Measurements from ENCODE around the gene MBOAT1. TPM values are rescaled to one million over a fixed set of nuclear protein-coding genes. Genes with fewer than 3 reads are reported as not detected.

MBOAT1 gene
- polyA plus RNA-seq, 1 donor from 2014 or later = not detected

DNA sequence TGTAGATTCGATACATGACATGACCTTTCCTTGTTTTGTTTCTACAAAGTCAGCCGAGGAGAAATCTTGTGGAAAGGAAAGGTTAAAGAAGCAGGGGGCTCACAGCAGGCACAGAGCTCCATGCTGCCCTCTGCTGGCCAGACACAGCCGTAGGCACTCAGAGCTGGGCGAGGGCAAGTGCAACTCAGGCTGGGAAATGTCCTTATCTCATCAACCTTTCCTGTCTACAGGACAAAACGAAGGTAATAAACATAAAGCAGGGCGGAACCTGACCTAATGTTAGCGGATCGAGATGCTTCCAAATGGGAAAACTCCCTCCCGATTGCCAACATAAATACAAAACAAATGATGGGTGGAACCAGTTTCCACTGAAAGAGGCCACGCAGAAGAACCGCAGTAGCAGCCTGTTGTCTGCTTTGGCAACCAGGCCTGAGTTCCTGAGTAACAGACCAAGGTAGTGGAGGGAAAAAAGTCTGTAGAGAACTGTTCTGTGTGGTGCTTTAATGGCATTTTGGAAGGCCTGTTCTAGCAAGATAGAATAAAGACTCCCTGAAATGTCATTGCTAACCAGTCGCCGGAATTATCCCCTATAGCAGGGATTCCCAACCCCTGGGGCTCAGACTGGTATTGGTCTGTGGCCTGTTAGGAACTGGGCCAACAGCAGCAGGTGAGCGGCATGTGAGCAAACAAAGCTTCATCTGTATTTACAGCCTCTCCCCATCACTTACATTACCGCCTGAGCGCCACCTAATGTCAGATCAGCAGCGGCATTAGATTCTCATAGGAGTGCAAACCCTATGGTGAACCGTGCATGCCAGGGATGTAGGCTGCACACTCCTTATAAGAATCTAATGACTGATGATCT lies 85.2 kb downstream of the MBOAT1 start:
- Histone ChIP-seq H3K79me2 (replicated peaks; ENCODE audit: insufficient read depth, low read length) (no peaks in the 10 kb centered on the region), H3K4me2 (ENCODE audit: low read length) (no peak overlapping the region), H3K9ac (ENCODE audit: low read length) (no peak overlapping the region), H3K36me3 (ENCODE audit: insufficient read depth, low read length) (no peaks in the 10 kb centered on the region), H3K27ac (ENCODE audit: low read length) (no peak overlapping the region), H3K27me3 (ENCODE audit: insufficient read depth, low read depth, low read length) (no peaks in the 10 kb centered on the region), H3K9me2 (ENCODE audit: insufficient read depth, low read length) (no peaks in the 10 kb centered on the region), H2AFZ (ENCODE audit: low read depth, low read length) (no peak overlapping the region), H3F3A (ENCODE audit: insufficient read depth, low read length, poor library complexity, severe bottlenecking) (no peaks in the 10 kb centered on the region), H3K9me3 (ENCODE audit: low read length) (no peaks in the 10 kb centered on the region), H4K20me1 (ENCODE audit: insufficient read depth) (no peaks in the 10 kb centered on the region), H3K4me3 (ENCODE audit: low read length) (no peak overlapping the region)
- no peak for TF ChIP-seq EP300 (conservative IDR thresholded peaks at IDR 0.05; ENCODE audit: poor library complexity, severe bottlenecking)
- no peak for TF ChIP-seq MXI1 (conservative IDR thresholded peaks at IDR 0.05; ENCODE audit: poor library complexity, severe bottlenecking)
- TF ChIP-seq TAF1 (IDR thresholded peaks at IDR 0.05; ENCODE audit: low read depth) = no peak
- TF ChIP-seq POLR2AphosphoS5 (IDR thresholded peaks at IDR 0.05) = no peak
- TF ChIP-seq EZH2 (IDR thresholded peaks at IDR 0.05; ENCODE audit: borderline replicate concordance, insufficient read depth, low read length, poor library complexity, severe bottlenecking) = no peak
- peak; percentile 27 for TF ChIP-seq RAD21 (conservative IDR thresholded peaks at IDR 0.05)
- TF ChIP-seq, protein P1, sequence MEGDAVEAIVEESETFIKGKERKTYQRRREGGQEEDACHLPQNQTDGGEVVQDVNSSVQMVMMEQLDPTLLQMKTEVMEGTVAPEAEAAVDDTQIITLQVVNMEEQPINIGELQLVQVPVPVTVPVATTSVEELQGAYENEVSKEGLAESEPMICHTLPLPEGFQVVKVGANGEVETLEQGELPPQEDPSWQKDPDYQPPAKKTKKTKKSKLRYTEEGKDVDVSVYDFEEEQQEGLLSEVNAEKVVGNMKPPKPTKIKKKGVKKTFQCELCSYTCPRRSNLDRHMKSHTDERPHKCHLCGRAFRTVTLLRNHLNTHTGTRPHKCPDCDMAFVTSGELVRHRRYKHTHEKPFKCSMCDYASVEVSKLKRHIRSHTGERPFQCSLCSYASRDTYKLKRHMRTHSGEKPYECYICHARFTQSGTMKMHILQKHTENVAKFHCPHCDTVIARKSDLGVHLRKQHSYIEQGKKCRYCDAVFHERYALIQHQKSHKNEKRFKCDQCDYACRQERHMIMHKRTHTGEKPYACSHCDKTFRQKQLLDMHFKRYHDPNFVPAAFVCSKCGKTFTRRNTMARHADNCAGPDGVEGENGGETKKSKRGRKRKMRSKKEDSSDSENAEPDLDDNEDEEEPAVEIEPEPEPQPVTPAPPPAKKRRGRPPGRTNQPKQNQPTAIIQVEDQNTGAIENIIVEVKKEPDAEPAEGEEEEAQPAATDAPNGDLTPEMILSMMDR (IDR thresholded peaks at IDR 0.05; ENCODE audit: poor library complexity, severe bottlenecking) = peak; percentile 47

DNA sequence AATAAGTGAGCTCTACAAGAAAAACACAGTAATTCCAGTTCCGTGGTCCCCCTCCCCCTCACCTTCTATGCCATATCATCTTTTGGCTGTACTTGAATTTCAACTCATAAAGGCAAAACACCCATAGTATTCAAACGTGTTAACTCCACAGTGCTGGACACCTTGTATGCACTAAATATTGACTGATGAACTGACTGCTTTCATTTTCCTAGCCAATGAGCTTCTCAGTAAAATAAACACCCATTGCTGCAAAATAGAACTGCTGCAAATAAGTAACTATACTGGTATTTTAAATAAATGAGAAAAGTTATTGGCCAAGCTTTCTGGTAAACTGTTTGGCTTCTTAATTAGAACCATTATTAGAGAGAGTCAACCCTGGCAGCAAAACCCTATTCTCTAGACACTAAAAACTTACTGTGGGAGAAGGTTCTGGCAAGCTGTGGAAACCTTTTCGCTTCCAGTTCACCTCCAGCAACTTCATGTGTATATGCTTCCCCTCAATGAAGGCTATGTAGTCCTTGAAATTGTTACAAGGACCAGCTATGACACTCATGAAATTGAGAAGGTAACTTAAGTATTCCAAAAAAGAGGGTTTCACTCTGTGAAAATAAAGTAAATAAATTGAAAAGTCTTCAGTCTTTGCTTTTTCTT lies 86.0 kb downstream of the MBOAT1 start:
- no peaks in the 10 kb centered on the region for H3K36me3 ChIP-seq (ENCODE audit: insufficient read depth, low read length)
- no peak overlapping the region for H3K4me2 ChIP-seq (ENCODE audit: low read length)
- no peaks in the 10 kb centered on the region for H3K9me2 ChIP-seq (ENCODE audit: insufficient read depth, low read length)
- no peak overlapping the region for H3K4me3 ChIP-seq (ENCODE audit: low read length)
- no peaks in the 10 kb centered on the region for H3K9me3 ChIP-seq (ENCODE audit: low read length)
- no peaks in the 10 kb centered on the region for H3F3A ChIP-seq (ENCODE audit: insufficient read depth, low read length, poor library complexity, severe bottlenecking)
- H4K20me1 ChIP-seq (ENCODE audit: insufficient read depth) = no peaks in the 10 kb centered on the region
- no peak for TF ChIP-seq SMC3 (conservative IDR thresholded peaks at IDR 0.05; ENCODE audit: poor library complexity)
- no peak for TF ChIP-seq EP300 (conservative IDR thresholded peaks at IDR 0.05; ENCODE audit: poor library complexity, severe bottlenecking)
- TF ChIP-seq, protein P2, sequence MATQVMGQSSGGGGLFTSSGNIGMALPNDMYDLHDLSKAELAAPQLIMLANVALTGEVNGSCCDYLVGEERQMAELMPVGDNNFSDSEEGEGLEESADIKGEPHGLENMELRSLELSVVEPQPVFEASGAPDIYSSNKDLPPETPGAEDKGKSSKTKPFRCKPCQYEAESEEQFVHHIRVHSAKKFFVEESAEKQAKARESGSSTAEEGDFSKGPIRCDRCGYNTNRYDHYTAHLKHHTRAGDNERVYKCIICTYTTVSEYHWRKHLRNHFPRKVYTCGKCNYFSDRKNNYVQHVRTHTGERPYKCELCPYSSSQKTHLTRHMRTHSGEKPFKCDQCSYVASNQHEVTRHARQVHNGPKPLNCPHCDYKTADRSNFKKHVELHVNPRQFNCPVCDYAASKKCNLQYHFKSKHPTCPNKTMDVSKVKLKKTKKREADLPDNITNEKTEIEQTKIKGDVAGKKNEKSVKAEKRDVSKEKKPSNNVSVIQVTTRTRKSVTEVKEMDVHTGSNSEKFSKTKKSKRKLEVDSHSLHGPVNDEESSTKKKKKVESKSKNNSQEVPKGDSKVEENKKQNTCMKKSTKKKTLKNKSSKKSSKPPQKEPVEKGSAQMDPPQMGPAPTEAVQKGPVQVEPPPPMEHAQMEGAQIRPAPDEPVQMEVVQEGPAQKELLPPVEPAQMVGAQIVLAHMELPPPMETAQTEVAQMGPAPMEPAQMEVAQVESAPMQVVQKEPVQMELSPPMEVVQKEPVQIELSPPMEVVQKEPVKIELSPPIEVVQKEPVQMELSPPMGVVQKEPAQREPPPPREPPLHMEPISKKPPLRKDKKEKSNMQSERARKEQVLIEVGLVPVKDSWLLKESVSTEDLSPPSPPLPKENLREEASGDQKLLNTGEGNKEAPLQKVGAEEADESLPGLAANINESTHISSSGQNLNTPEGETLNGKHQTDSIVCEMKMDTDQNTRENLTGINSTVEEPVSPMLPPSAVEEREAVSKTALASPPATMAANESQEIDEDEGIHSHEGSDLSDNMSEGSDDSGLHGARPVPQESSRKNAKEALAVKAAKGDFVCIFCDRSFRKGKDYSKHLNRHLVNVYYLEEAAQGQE (IDR thresholded peaks at IDR 0.05; ENCODE audit: borderline replicate concordance) = no peak
- TF ChIP-seq POLR2AphosphoS5 (IDR thresholded peaks at IDR 0.05) = no peak
- no peak for TF ChIP-seq EZH2 (IDR thresholded peaks at IDR 0.05; ENCODE audit: borderline replicate concordance, insufficient read depth, low read length, poor library complexity, severe bottlenecking)
- no peak overlapping the region for H3K27ac ChIP-seq (ENCODE audit: low read length)
- H2AFZ ChIP-seq (ENCODE audit: low read depth, low read length) = no peak overlapping the region
- H3K27me3 ChIP-seq (ENCODE audit: insufficient read depth, low read depth, low read length) = no peaks in the 10 kb centered on the region
- no peak overlapping the region for H3K9ac ChIP-seq (ENCODE audit: low read length)
- no peaks in the 10 kb centered on the region for H3K79me2 ChIP-seq (replicated peaks; ENCODE audit: insufficient read depth, low read length)
